BJ (cell line): ENCODE data around the gene NAGS. TPM values are rescaled to one million over a fixed set of nuclear protein-coding genes. Genes with fewer than 3 reads are reported as not detected.
"Not testable (repeated sequence)": the region's sequence is repeated elsewhere in the genome, so short reads cannot be mapped to it uniquely, and the experiment has no call there.

Experiments
- CTCF ChIA-PET: fragments of 350-600 bp; formaldehyde crosslinking; extraction: SDS; loops from one replicate; lab custom pipeline; 2021; ENCODE audit warnings: antibody characterized with exemption, inconsistent platforms; lab: Yijun Ruan, JAX
- POLR2A ChIA-PET: fragments of 300-600 bp; sonication (Branson Sonifier 250); formaldehyde crosslinking; extraction: SDS; loops from one replicate; lab custom pipeline; 2021; ENCODE audit warnings: antibody characterized with exemption; lab: Charles Lee
- DNase-seq: peaks from one replicate; pipeline ENCODE4 v3.0.0-alpha.2; 2011; ENCODE audit warnings: low read depth
- H3K27me3 ChIP-seq: 2 replicates; pipeline ENCODE4 v1.6.0; 2011; ENCODE audit warnings: low read length; ENCODE audit not compliant: control insufficient read depth, insufficient read depth
- H3K36me3 ChIP-seq: 2 replicates; pipeline ENCODE4 v1.5.1; 2011; ENCODE audit warnings: low read length; ENCODE audit not compliant: control insufficient read depth, insufficient read depth
- H3K4me3 ChIP-seq: 2 replicates; pipeline ENCODE4 v1.5.1; 2011; ENCODE audit warnings: low read depth, mild to moderate bottlenecking, control low read depth, low read length
- polyA plus RNA-seq: library from polyadenylated mRNA; depleted of rRNA; stranded (reverse); fragments of >200 nt; gene quantifications from 2 replicates; pipeline ENCODE4 v1.2.3, GENCODE V29; 2011
- TF ChIP-seq, protein P1 (sequence below): IDR thresholded peaks from 2 replicates; pipeline ENCODE4 v1.5.1; 2011; ENCODE audit warnings: low read depth, mild to moderate bottlenecking, control low read depth, inconsistent platforms, low read length, moderate library complexity; ENCODE audit not compliant: insufficient read depth

NAGS gene
- polyA plus RNA-seq, 1 experiment, result 1.6 TPM

DNA sequence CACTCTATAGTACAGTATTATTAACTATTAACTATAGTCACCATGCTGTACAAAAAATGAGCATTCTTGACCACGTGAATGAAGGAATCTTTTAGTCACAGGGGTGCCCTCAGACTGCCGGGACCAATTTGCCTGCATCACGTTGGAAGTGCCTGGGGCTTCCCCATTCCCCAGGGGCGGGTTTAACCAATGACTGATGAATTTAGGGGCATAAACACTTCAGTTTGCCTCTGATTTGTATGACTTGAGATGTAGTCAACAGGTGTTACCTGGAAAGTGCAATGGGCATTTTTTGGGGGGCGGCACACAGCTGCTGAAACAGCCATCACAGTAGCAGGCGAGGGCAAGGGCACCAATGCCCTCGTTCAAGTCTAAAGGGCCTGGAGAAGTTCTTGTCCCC lies 41.9 kb upstream of the NAGS start:
- TF ChIP-seq, protein P1, sequence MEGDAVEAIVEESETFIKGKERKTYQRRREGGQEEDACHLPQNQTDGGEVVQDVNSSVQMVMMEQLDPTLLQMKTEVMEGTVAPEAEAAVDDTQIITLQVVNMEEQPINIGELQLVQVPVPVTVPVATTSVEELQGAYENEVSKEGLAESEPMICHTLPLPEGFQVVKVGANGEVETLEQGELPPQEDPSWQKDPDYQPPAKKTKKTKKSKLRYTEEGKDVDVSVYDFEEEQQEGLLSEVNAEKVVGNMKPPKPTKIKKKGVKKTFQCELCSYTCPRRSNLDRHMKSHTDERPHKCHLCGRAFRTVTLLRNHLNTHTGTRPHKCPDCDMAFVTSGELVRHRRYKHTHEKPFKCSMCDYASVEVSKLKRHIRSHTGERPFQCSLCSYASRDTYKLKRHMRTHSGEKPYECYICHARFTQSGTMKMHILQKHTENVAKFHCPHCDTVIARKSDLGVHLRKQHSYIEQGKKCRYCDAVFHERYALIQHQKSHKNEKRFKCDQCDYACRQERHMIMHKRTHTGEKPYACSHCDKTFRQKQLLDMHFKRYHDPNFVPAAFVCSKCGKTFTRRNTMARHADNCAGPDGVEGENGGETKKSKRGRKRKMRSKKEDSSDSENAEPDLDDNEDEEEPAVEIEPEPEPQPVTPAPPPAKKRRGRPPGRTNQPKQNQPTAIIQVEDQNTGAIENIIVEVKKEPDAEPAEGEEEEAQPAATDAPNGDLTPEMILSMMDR, result no peak
- POLR2A ChIA-PET, result no interaction called here
- no peak for DNase-seq
- no peaks in the 10 kb centered on the region for H3K36me3 ChIP-seq
- peaks cover 4% of the 10 kb centered on the region; the same call in 1 of the 2 replicates for H3K27me3 ChIP-seq
- no peak overlapping the region for H3K4me3 ChIP-seq
- CTCF ChIA-PET, result interaction anchor here (1.2 to 2.6 kb wide), 5 partner anchors 10 to 79 kb away, joined by 3 to 13 read pairs (median 4); no protein-coding TSS in a partner anchor

DNA sequence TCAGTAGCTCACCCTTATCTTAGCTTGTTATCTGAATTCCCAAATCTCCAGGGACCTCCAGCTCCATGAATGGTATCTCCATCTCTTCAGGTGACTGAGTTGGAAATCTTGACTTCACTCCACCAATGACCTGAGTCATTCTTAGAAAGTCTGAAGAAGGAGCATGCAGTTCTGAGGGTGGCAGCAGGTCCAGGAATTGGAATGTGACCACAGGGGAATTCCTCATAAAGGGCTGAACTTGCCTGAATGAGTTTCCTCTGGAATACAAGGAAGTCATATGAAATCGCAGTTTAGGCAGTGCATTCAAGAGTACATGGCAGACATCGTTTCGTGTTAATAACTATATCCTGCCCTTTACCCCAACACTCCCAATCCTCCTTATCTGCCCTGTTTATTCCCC lies 38.1 kb upstream of the NAGS start:
- no peak overlapping the region for H3K4me3 ChIP-seq
- TF ChIP-seq, protein P1, result no peak
- ChIA-PET CTCF (interaction anchor here (3.0 kb wide), 1 partner anchor 28 kb away, joined by 10 read pairs; no protein-coding TSS in a partner anchor), POLR2A (no interaction called here)
- DNase-seq, result no peak
- H3K36me3 ChIP-seq, result no peaks in the 10 kb centered on the region
- peaks cover 4% of the 10 kb centered on the region; the same call in 1 of the 2 replicates for H3K27me3 ChIP-seq

DNA sequence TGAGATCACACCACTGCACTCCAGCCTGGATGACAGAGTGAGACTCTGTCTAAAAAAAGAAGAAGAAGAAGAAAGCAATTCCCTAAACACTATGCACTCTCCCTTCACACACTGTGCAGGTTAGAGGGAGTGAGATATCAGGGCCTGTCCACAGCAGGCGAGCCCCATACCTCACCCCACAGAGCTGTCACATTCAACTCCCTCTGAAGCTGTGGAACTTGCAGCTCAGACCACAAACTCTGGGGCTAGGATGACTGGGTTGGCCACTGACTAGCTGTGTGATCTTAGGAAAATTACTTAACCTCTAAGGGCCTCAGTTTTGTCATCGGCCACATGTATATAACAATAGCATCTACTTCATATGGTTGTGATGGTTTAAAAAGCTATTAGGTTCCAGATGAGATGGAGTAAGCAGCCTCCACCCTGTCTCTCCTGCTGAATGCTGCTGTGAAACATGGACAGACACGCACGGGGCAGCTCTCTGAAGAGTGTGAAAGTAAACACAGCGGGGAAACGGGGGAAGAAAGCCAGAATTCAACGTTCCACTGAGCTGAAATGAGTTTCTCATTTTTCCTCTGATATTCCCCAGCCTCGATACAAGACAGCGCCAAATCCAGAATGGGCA lies 37.1 kb upstream of the NAGS start:
- TF ChIP-seq, protein P1, result no peak
- H3K4me3 ChIP-seq, result no peak overlapping the region
- 0 out of 2 replicates have a peak, but pooled peaks cover 1% of the 10 kb centered on the region for H3K27me3 ChIP-seq
- no peaks in the 10 kb centered on the region for H3K36me3 ChIP-seq
- CTCF ChIA-PET, result interaction anchor here (0.9 to 3.0 kb wide), 6 partner anchors 16 to 58 kb away, joined by 3 to 13 read pairs (median 4); no protein-coding TSS in a partner anchor
- POLR2A ChIA-PET, result no interaction called here
- no peak for DNase-seq

DNA sequence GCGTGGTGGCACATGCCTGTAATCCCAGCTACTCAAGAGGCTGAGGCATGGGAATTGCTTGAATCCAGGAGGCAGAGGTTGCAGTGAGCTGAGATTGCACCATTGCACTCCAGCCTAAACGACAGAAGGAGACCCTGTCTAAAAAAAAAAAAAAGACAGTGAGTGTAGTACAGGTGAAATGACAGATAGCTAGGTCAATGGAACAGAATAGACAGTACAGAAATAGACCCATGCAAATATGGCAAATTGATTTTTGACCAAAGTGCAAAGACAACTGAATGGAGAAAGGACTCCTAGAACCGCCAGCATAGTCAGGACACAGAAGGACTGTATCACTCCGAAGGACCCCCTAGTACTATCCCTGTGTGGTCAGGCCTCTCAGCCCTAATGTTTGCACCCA lies 34.1 kb upstream of the NAGS start:
- ChIA-PET POLR2A (no interaction called here), CTCF (interaction anchor here (0.9 kb wide), 1 partner anchor 10 kb away, joined by 3 read pairs; no protein-coding TSS in a partner anchor)
- no peak for DNase-seq
- Histone ChIP-seq H3K27me3 (peaks cover 8% of the 10 kb centered on the region), H3K4me3 (no peak overlapping the region), H3K36me3 (no peaks in the 10 kb centered on the region)
- TF ChIP-seq, protein P1, result no peak

DNA sequence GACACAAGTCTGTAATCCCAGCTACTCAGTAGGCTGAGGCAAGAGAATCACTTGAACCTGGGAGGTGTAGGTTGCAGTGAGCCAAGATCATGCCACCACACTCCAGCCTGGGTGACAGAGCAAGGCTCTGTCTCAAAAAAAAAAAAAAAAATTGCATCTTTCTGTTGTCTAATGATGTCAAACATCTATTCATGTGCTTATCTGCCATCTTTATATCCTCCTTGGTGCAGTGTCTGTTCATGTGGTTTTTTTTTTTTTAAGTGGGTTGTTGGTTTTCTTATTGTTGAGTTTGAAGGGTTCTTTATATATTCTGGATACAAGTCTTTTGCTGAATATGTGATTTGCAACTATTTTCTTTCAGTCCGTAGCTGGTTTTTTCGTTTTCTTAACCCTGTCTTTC lies 33.0 kb upstream of the NAGS start:
- DNase-seq, H3K36me3 ChIP-seq, H3K4me3 ChIP-seq, POLR2A ChIA-PET, H3K27me3 ChIP-seq: not testable (repeated sequence)
- CTCF ChIA-PET, result interaction anchor here (0.8 to 1.6 kb wide), 5 partner anchors 11 to 28 kb away, joined by 3 to 10 read pairs (median 4); no protein-coding TSS in a partner anchor

DNA sequence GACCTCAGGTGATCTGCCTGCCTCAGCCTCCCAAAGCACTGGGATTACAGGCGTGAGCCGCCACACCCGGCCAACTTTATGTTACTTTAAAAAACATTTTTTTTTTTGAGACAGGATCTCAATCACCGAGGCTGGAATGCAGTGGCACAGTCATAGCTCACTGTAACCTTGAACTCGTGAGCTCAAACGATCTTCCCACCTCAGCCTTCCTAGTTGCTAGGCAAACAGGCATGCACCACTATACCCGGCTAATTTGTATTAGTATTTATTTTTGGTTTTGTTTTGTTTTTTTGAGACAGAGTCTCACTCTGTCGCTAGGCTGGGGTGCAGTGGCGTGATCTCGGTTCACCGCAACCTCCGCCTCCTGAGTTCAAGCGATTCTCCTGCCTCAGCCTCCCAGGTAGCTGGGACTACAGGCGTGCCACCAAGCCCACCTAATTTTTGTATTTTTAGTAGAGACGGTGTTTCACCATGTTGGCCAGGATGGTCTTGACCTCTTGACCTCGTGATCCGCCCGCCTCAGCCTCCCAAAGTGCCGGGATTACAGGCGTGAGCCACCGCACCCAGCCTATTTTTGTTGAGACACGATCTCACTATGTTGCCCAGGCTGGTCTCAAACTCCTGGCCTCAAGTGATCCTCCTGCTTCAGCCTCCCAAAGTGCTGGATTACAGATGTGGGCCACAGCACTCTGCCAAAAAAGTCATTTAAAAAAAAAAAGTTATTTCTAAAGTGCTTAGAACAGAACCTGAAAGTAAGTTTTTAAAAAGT lies 31.8 kb upstream of the NAGS start:
- POLR2A ChIA-PET, H3K36me3 ChIP-seq, H3K4me3 ChIP-seq, DNase-seq: not testable (repeated sequence)
- peaks cover 15% of the 10 kb centered on the region for H3K27me3 ChIP-seq
- CTCF ChIA-PET, result interaction anchor here (0.5 to 1.6 kb wide), 4 partner anchors 10 to 1670 kb away, joined by 3 to 10 read pairs (median 4); no protein-coding TSS in a partner anchor
